Measurements from ENCODE around the gene SRPRB.
A peak's percentile ranks its signal among the peaks of the same experiment; 100 is the strongest.

Gene SRPRB

GRCh38 chr3:133849346-133849745 is 43.7 kb downstream of the SRPRB start:
- no peak for DNase-seq

GRCh38 chr3:133850034-133850433 is 44.4 kb downstream of the SRPRB start:
- no peak for DNase-seq

GRCh38 chr3:133851266-133851906 is 45.8 kb downstream of the SRPRB start:
- no peak for DNase-seq

GRCh38 chr3:133851931-133852330 is 46.3 kb downstream of the SRPRB start:
- DNase-seq, result no peak

- DNase-seq, result no peak
These were observed 47.7 kb downstream of the SRPRB start for GRCh38 chr3:133853063-133853924.

- DNase-seq, result no peak
These were observed 48.3 kb downstream of the SRPRB start for GRCh38 chr3:133853925-133854227.

GRCh38 chr3:133854264-133855001 is 48.8 kb downstream of the SRPRB start:
- DNase-seq, result no peak

- no peak for DNase-seq
These were observed 49.4 kb downstream of the SRPRB start for GRCh38 chr3:133855002-133855370.

- DNase-seq, result no peak
These were observed 50.2 kb downstream of the SRPRB start for GRCh38 chr3:133855772-133856171.

- no peak for DNase-seq
These were observed 50.7 kb downstream of the SRPRB start for GRCh38 chr3:133856316-133856715.

GRCh38 chr3:133857767-133858166 is 52.2 kb downstream of the SRPRB start:
- DNase-seq, result peak; percentile 21

GRCh38 chr3:133859381-133860234 is 54.0 kb downstream of the SRPRB start:
- no peak for DNase-seq

- no peak for DNase-seq
These were observed 54.9 kb downstream of the SRPRB start for GRCh38 chr3:133860519-133860918.

GRCh38 chr3:133862161-133862560 is 56.5 kb downstream of the SRPRB start:
- no peak for DNase-seq

- DNase-seq, result no peak
These were observed 58.3 kb downstream of the SRPRB start for GRCh38 chr3:133863911-133864310.

GRCh38 chr3:133864616-133865015 is 59.0 kb downstream of the SRPRB start:
- DNase-seq, result no peak

GRCh38 chr3:133865136-133865855 is 59.7 kb downstream of the SRPRB start:
- DNase-seq, result no peak

GRCh38 chr3:133866141-133866540 is 60.5 kb downstream of the SRPRB start:
- DNase-seq, result no peak

GRCh38 chr3:133868186-133868585 is 62.6 kb downstream of the SRPRB start:
- DNase-seq, result no peak

- no peak for DNase-seq
These were observed 63.3 kb downstream of the SRPRB start for GRCh38 chr3:133868758-133869475.

GRCh38 chr3:133869586-133869985 is 64.0 kb downstream of the SRPRB start:
- DNase-seq, result no peak

- DNase-seq, result no peak
These were observed 65.2 kb downstream of the SRPRB start for GRCh38 chr3:133870822-133871221.

All from GF-D8 (cell line).